Body of pancreas (tissue), 4 donors: ENCODE data around the gene KIF5A.

ENCODE experiments used
- CTCF ChIP-seq, 7 experiments: fragments of 450-650 bp in 4 of 7; fragments of 200-600 bp in 3 of 7; sonication (generic) in 3 of 7; IDR thresholded peaks; one replicate each; pipeline ENCODE4 v1.5.1; 2016 to 2019; ENCODE audit warnings: antibody characterized with exemption in 7 of 7
- POLR2A ChIP-seq, 3 donors: fragments of 450-650 bp; IDR thresholded peaks; one replicate each; pipeline ENCODE4 v1.6.1; 2016; ENCODE audit warnings: antibody characterized with exemption in 3 of 3, mild to moderate bottlenecking in 2 of 3

DNA sequence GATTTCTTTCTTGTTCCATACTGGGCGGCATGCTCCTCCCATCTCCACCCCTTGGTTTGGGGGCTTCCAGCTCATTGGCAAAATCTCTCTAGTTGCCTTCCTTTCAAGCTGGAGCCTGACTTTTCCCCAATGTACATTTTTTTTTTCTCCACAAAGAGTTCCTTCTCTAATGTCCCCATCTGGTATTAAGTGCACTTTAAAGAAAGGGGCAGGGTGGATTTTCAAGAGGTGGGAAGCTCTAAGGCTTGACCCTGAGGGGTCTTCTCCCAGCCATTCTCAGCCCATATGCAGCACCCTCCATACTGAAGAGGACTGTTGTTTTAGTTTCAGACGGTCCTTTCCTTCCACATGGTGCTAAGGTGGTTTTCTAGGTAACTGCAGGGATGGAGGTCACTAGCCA is 35.3 kb downstream of the KIF5A start:
- no peak for TF ChIP-seq POLR2A (IDR thresholded peaks at IDR 0.05)
- TF ChIP-seq CTCF (IDR thresholded peaks at IDR 0.05) = no peak
